Measurements from ENCODE around the gene CARD9. TPM values are rescaled to one million over a fixed set of nuclear protein-coding genes. Genes with fewer than 3 reads are reported as not detected.

Gene CARD9
- total RNA-seq, 4 donors from 2014 or later = 2.4 to 4.2 (median 3.2) TPM

- no peak for DNase-seq (ENCODE audit: low spot score in 2 of 2)
- WGBS, 2 donors = 91 to 93% methylated on average over 21 of the region's 21 CpGs
- no peak overlapping the region for H3K4me3 ChIP-seq (ENCODE audit: low read depth, poor library complexity, severe bottlenecking)
- TF ChIP-seq CTCF (IDR thresholded peaks at IDR 0.05) = no peak
- intact Hi-C loops (cut with DNase I; ENCODE audit: low total_unique reads) = no loop called here
These were observed 38.9 kb downstream of the CARD9 start for GRCh38 chr9:136334541-136334940.

GRCh38 chr9:136333486-136333885, 40.0 kb downstream of the CARD9 start:
- no peak for DNase-seq (ENCODE audit: low spot score in 2 of 2)
- intact Hi-C loops (cut with DNase I; ENCODE audit: low total_unique reads) = no loop called here

DNA sequence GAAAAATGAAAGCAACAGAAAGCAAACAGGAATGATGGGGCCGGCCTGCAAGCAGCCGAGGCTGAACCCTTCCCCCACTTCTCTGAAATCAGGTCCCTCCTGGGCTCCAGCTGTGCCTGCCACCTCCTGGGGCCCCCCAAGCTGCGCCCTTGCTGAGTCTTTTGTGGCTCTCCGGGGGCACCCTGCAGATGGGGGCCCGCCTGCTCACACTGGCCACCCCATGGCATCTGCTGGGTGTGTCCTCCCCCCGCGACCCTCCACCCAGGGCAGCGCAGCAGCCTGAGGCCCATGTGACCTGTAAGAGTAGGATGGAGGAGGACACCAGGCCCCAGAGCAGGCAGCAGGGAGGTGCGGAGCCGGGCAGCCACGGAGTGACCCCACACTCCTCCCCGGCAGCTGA, 40.4 kb downstream of the CARD9 start:
- TF ChIP-seq POLR2A (IDR thresholded peaks at IDR 0.05) (no peak), CTCF (IDR thresholded peaks at IDR 0.05) (no peak)
- intact Hi-C loops (cut with DNase I; ENCODE audit: low total_unique reads) = no loop called here
- 83 to 85% methylated on average over 5 to 12 of the region's 12 CpGs for WGBS, 2 donors
- no peak for DNase-seq (ENCODE audit: low spot score in 2 of 2)
- H3K4me3 ChIP-seq (ENCODE audit: low read depth, poor library complexity, severe bottlenecking) = no peak overlapping the region

More at GRCh38 chr9:136333486-136333885, 40.0 kb downstream of the CARD9 start:
- 90 to 92% methylated on average over 15 to 16 of the region's 17 CpGs for WGBS, 2 donors
- TF ChIP-seq CTCF (IDR thresholded peaks at IDR 0.05) (no peak), POLR2A (IDR thresholded peaks at IDR 0.05) (no peak)
- H3K4me3 ChIP-seq (ENCODE audit: low read depth, poor library complexity, severe bottlenecking) = no peak overlapping the region

GRCh38 chr9:136332482-136332983, 40.9 kb downstream of the CARD9 start:
- DNase-seq (ENCODE audit: low spot score in 2 of 2) = no peak
- TF ChIP-seq POLR2A (IDR thresholded peaks at IDR 0.05) = no peak
- no peak for TF ChIP-seq CTCF (IDR thresholded peaks at IDR 0.05)
- no peak overlapping the region for H3K4me3 ChIP-seq (ENCODE audit: low read depth, poor library complexity, severe bottlenecking)
- 81 to 82% methylated on average over 11 of the region's 11 CpGs for WGBS, 2 donors
- intact Hi-C loops (cut with DNase I; ENCODE audit: low total_unique reads) = no loop called here

DNA sequence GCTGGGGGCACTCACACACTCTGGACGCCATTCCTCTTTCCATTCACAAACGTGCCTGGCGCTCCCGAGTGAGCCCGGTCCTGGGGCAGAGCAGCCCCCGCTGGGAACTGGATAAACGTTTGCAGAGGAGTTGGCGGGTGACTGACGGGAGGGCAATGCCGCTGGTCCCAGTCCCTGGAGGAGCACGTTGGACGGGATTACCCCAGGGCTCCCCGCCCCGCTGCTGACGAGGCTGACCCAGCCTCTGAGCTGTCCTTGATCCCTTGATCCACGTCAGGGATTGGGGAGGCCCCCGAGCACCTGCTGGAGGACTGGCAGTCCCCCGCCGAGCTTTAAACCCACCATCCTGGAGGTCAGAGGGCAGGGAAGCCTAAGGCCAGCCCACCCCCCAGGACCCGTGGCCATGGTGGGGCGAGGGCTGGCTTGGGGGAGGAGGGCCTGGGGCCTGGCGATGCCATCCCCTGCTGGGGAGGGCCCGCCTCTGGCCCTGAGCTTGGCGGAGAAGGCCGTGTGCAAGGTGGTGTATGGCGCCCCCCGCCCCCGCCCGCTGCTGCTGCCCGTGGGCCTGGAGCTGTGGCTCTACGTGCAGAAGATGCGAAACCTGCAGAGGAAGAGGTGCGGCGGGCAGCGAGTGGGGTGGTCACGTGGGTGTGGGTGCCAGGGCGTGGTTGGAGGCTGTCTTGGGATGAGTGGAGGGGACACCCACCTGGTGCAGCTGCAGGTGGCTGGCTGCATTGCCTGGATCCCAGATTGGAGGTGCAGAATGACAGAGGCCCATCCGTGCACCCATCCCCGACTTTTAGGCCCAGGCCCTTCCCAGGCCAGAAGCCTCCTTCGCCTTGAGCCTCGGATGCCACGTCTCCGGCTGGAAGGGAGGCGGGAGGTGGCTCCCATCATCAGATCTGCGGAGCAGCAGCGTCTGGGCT, 41.6 kb downstream of the CARD9 start:
- intact Hi-C loops (cut with DNase I; ENCODE audit: low total_unique reads) = no loop called here
- no peak for TF ChIP-seq POLR2A (IDR thresholded peaks at IDR 0.05)
- no peak for TF ChIP-seq CTCF (IDR thresholded peaks at IDR 0.05)
- DNase-seq (ENCODE audit: low spot score in 2 of 2) = no peak
- 85 to 88% methylated on average over 46 of the region's 46 CpGs for WGBS, 2 donors
- no peak overlapping the region for H3K4me3 ChIP-seq (ENCODE audit: low read depth, poor library complexity, severe bottlenecking)
